Peyer's patch (tissue), 4 donors: Measurements from ENCODE around the gene WARS2.

ENCODE experiments used
- POLR2A ChIP-seq, 2 donors: fragments of 450-650 bp; IDR thresholded peaks; one replicate each; pipeline ENCODE4 v1.5.1; 2017; ENCODE audit warnings: antibody characterized with exemption in 2 of 2, mild to moderate bottlenecking in 2 of 2, moderate library complexity in 2 of 2
- TF ChIP-seq, protein P1 (sequence below), 6 experiments: fragments of 450-650 bp in 4 of 6; fragments of 200-600 bp in 2 of 6; sonication (generic) in 1 of 6; IDR thresholded peaks; one replicate each; pipeline ENCODE4 v1.5.1; 2017 to 2019; ENCODE audit warnings: antibody characterized with exemption in 6 of 6, mild to moderate bottlenecking in 3 of 6, moderate library complexity in 1 of 6

DNA sequence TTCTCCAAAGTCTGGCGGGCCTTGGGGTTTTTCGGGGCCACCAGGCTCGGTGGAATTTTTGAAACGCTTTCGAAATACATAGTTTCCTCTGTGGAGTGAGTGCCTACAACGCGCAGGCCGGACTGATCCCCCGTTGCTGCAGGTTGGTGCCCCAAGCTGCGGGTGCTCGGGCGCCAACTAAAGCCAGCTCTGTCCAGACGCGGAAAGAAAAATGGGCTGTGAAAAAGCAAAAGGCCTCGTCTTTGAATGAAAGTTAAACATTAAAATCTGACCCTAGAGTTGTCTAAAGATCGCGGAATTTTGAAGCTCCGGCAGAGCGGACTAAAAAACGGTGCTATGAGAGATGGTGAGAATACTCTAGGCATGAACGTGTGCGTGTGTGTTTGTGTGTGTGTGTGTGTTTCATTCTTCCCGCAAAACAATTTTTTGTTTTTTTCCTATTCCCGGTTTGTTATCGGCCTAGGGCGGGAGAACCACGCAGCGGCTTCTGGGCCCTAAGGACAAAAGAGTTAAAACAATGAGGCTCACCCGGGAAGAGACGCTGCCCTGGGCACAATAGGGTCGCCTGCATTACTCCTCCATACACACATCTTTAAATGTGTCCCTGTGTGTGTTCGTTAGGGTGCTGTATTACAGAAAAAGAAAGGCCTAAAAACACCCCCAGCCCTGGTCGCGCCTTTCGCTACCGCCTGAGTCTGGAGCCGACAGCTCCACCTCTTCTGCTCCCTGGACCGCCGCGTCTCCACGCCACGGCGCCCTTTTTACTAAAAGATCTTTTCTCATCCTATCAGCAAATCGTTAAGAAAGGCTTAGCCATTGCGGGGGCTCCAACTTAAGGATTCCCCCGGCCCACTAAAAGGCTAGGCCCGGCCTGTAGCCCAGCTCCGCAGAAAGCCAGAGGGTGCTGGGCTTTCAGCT is 155.5 kb downstream of the WARS2 start:
- TF ChIP-seq, protein P1, sequence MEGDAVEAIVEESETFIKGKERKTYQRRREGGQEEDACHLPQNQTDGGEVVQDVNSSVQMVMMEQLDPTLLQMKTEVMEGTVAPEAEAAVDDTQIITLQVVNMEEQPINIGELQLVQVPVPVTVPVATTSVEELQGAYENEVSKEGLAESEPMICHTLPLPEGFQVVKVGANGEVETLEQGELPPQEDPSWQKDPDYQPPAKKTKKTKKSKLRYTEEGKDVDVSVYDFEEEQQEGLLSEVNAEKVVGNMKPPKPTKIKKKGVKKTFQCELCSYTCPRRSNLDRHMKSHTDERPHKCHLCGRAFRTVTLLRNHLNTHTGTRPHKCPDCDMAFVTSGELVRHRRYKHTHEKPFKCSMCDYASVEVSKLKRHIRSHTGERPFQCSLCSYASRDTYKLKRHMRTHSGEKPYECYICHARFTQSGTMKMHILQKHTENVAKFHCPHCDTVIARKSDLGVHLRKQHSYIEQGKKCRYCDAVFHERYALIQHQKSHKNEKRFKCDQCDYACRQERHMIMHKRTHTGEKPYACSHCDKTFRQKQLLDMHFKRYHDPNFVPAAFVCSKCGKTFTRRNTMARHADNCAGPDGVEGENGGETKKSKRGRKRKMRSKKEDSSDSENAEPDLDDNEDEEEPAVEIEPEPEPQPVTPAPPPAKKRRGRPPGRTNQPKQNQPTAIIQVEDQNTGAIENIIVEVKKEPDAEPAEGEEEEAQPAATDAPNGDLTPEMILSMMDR (IDR thresholded peaks at IDR 0.05): no peak
- no peak for TF ChIP-seq POLR2A (IDR thresholded peaks at IDR 0.05)
